DND-41 (cell line): Measurements from ENCODE around the gene BARHL2.

Source experiments
- CTCF ChIP-seq: IDR thresholded peaks from 2 replicates; pipeline ENCODE4 v1.5.1; 2012; ENCODE audit warnings: borderline replicate concordance, low read length, moderate library complexity, mild to moderate bottlenecking; ENCODE audit not compliant: poor library complexity, severe bottlenecking; ENCODE audit errors: extremely low read depth
- EZH2 ChIP-seq: IDR thresholded peaks from 3 replicates; pipeline ENCODE4 v1.6.1; 2012; ENCODE audit warnings: borderline replicate concordance, low read depth, mild to moderate bottlenecking, moderate library complexity, low read length, inconsistent platforms; ENCODE audit not compliant: severe bottlenecking

DNA sequence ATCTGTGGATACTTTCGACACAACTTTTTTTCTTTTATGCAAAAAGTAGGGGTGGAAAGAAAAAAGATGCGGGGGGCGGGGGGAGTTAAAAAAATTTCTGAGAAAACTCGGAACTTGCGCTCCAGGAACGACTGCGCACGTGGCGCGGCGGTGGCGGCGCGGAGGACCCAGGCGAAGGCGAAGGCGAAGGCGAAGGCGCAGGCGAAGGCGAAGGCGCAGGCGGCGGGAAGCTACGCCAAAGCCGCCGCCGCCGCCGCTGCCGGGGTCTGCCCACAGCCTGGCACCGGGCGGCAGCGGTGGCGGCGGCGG, 208 bp upstream of the BARHL2 start:
- no peak for TF ChIP-seq CTCF
- TF ChIP-seq EZH2 = no peak
